Cardiac fibroblast (primary cell): Measurements from ENCODE around the gene CWF19L2.

ENCODE experiments used
- DNase-seq, 2 donors: peaks; one replicate each; pipeline versions ENCODE4 v3.0.0 to v3.0.0-alpha.2; 2010; ENCODE audit warnings: low read depth in 2 of 2
- H3K4me3 ChIP-seq, 2 donors: replicated peaks in 1 of 2; 1 replicate in 1 of 2; 2 replicates in 1 of 2; pipeline ENCODE4 v1.5.1; 2011; ENCODE audit warnings: low read depth in 2 of 2, low read length in 2 of 2, mild to moderate bottlenecking in 2 of 2, moderate library complexity in 1 of 2
- CTCF ChIP-seq: IDR thresholded peaks from one replicate; pipeline ENCODE4 v1.5.1; 2011; ENCODE audit warnings: low read depth, mild to moderate bottlenecking, low read length, inconsistent platforms

CWF19L2 gene

GRCh38 chr11:107329164-107329563 is 128.5 kb downstream of the CWF19L2 start:
- no peak overlapping the region for H3K4me3 ChIP-seq
- no peak for TF ChIP-seq CTCF
- DNase-seq, result no peak

GRCh38 chr11:107316426-107316825 is 141.2 kb downstream of the CWF19L2 start:
- no peak for DNase-seq
- no peak for TF ChIP-seq CTCF
- no peak overlapping the region for H3K4me3 ChIP-seq

- TF ChIP-seq CTCF, result no peak
- DNase-seq, result no peak
- H3K4me3 ChIP-seq, result no peak overlapping the region
These were observed 149.6 kb downstream of the CWF19L2 start for GRCh38 chr11:107307991-107308390.

- DNase-seq, result peak in 1 of 2 donors; percentile 2
- H3K4me3 ChIP-seq, result no peak overlapping the region
- no peak for TF ChIP-seq CTCF
These were observed 155.7 kb downstream of the CWF19L2 start for GRCh38 chr11:107301878-107302277.

- TF ChIP-seq CTCF, result no peak
- DNase-seq, result no peak
- H3K4me3 ChIP-seq, result no peak overlapping the region
These were observed 163.8 kb downstream of the CWF19L2 start for GRCh38 chr11:107293677-107294344.

GRCh38 chr11:107282195-107282594 is 175.4 kb downstream of the CWF19L2 start:
- TF ChIP-seq CTCF, result no peak
- H3K4me3 ChIP-seq, result no peak overlapping the region
- no peak for DNase-seq
